ENCODE measurements around the gene DOCK11.

DNA sequence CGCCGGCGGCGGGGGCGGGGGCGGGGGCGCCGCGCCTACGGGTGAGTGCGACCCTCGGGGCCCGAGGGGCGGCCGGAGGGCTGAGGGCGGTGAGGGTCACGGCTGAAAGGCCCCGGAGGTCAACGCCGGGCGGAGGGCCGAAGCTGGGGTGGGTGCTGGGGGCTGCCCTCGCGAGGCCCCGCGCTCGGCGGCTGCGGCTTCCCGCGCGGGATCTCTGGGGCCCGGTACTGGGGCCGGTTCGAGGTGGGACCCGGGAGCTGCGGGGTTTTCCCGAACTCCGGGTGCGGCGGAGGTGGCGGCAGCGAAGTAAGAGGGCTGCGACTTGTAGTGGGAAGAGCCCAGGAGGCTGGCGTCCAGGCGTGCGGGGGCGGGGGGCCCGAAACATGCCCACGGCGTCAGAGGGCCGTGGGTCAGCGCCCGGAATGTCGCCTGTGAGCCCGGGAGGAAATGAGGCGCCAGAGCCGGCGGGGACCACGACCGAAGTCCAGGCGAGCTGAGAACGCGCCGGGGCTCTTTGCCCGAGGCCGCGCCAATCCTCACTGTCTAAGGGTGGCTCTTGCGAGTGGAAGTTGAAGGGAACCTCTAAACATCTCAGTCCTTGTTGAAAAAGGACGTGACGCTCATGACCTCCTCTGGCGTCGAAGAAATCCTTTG, 232.2 kb downstream of the DOCK11 start:
- TF ChIP-seq POLR2AphosphoS5 (IDR thresholded peaks at IDR 0.05) (peak in 2 of 3 donors; percentile 37 to 64), EP300 (IDR thresholded peaks at IDR 0.05; ENCODE audit: low read depth) (no peak)
